Prostate gland (tissue), 2 donors: Measurements from ENCODE around the gene CCDC91. TPM values are rescaled to one million over a fixed set of nuclear protein-coding genes. Genes with fewer than 3 reads are reported as not detected.

ENCODE experiments used
- DNase-seq: peaks from one replicate; pipeline ENCODE4 v3.0.0-alpha.2; 2019; ENCODE audit warnings: low spot score
- H3K27ac ChIP-seq, 2 donors: fragments of 200-600 bp; sonication (generic); 2 replicates each; pipeline ENCODE4 v1.5.1; 2017 to 2019
- H3K27me3 ChIP-seq: fragments of 200-600 bp; sonication (generic); replicated peaks from 2 replicates; pipeline ENCODE4 v1.5.1; 2019; ENCODE audit not compliant: insufficient read depth
- H3K36me3 ChIP-seq, 2 donors: fragments of 200-600 bp; sonication (generic); 1 replicate in 1 of 2; 2 replicates in 1 of 2; pipeline versions ENCODE4 v1.5.1 to v1.8.1; 2017 to 2019
- H3K4me1 ChIP-seq: fragments of 200-600 bp; sonication (generic); replicated peaks from 2 replicates; pipeline ENCODE4 v1.5.1; 2019
- H3K4me3 ChIP-seq, 2 donors: fragments of 200-600 bp; sonication (generic); 2 replicates each; pipeline ENCODE4 v1.5.1; 2017 to 2019
- H3K9me3 ChIP-seq: fragments of 200-600 bp; sonication (generic); 2 replicates; pipeline ENCODE4 v1.5.1; 2017
- POLR2A ChIP-seq: fragments of 450-650 bp; IDR thresholded peaks from one replicate; pipeline ENCODE4 v1.6.1; 2016; ENCODE audit warnings: antibody characterized with exemption, mild to moderate bottlenecking
- POLR2AphosphoS5 ChIP-seq: sonication (generic); formaldehyde crosslinking; IDR thresholded peaks from one replicate; pipeline ENCODE4 v1.6.1; 2017; ENCODE audit warnings: antibody characterized with exemption
- WGBS: methylation state at CpG from one replicate; pipeline ENCODE4 v1.1.5; 2018; 5-methylcytosine and 5-hydroxymethylcytosine counted together
- intact Hi-C: fragments of 100-400 bp; cut with DNase I; formaldehyde crosslinking; loops from one replicate; pipeline ENCODE4 v1.14.2; 2022
- total RNA-seq, 2 donors: library from RNA; depleted of rRNA; stranded (reverse); fragments of >200 nt; gene quantifications; one replicate each; pipeline ENCODE4 v1.1.0, GENCODE V29; 2016
- TF ChIP-seq, protein P1 (sequence below), 4 experiments: fragments of 200-600 bp in 2 of 4; fragments of 450-650 bp in 2 of 4; sonication (generic) in 2 of 4; IDR thresholded peaks; 1 replicate in 3 of 4; 2 replicates in 1 of 4; pipeline ENCODE4 v1.5.1; 2016 to 2019; ENCODE audit warnings: antibody characterized with exemption in 4 of 4, mild to moderate bottlenecking in 2 of 4, moderate library complexity in 2 of 4

CCDC91 gene
- total RNA-seq, 2 donors from 2014 or later, result 25.3 to 42.4 TPM

DNA sequence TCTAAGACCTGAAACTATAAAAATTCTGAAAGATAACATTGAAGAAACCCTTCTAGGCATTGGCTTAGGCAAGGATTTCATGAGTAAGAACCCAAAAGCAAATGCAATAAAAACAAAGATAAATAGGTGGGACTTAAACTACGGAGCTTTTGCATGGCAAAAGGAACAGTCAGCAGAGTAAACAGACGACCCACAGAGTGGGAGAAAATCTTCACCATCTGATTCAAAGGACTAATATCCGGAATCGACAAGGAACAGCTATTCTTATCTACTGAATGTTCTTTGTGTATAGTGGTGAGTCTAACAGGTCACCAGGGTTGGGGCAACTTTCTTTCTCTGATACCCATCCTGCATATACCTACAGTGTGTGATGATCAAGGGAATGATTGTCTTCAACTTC is 198.6 kb downstream of the CCDC91 start:
- H3K9me3 ChIP-seq, result no peaks in the 10 kb centered on the region
- 57% methylated on average over 4 of the region's 4 CpGs for WGBS
- no peaks in the 10 kb centered on the region for H3K27me3 ChIP-seq
- no peak overlapping the region for H3K4me3 ChIP-seq
- intact Hi-C loops, result no loop called here
- no peaks in the 10 kb centered on the region for H3K36me3 ChIP-seq
- no peaks in the 10 kb centered on the region for H3K4me1 ChIP-seq
- TF ChIP-seq, protein P1, sequence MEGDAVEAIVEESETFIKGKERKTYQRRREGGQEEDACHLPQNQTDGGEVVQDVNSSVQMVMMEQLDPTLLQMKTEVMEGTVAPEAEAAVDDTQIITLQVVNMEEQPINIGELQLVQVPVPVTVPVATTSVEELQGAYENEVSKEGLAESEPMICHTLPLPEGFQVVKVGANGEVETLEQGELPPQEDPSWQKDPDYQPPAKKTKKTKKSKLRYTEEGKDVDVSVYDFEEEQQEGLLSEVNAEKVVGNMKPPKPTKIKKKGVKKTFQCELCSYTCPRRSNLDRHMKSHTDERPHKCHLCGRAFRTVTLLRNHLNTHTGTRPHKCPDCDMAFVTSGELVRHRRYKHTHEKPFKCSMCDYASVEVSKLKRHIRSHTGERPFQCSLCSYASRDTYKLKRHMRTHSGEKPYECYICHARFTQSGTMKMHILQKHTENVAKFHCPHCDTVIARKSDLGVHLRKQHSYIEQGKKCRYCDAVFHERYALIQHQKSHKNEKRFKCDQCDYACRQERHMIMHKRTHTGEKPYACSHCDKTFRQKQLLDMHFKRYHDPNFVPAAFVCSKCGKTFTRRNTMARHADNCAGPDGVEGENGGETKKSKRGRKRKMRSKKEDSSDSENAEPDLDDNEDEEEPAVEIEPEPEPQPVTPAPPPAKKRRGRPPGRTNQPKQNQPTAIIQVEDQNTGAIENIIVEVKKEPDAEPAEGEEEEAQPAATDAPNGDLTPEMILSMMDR (IDR thresholded peaks at IDR 0.05), result no peak
- TF ChIP-seq POLR2A, result no peak
- DNase-seq, result no peak
- no peak overlapping the region for H3K27ac ChIP-seq

DNA sequence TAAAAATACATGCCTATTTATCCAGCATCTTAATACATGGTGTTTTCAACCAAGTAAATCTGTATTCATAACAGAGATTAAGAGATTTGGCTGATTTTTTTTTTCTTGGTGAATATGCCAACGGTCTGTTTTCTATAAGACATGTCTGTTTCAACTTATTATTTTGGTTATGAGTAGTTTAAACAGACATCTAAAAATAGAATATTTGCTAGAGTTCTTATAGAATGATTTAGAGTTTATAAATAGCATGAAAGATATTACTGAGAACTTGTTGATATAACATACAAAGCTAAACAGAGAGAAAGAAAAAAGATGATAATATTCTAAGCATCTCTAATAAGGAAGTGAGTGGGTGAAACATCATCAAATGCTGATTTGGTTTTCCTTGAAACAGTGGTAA is 199.9 kb downstream of the CCDC91 start:
- TF ChIP-seq POLR2AphosphoS5 (no peak), POLR2A (no peak)
- TF ChIP-seq, protein P1 (IDR thresholded peaks at IDR 0.05), result no peak
- H3K27me3 ChIP-seq, result no peaks in the 10 kb centered on the region
- no peaks in the 10 kb centered on the region for H3K9me3 ChIP-seq
- no peak overlapping the region for H3K4me3 ChIP-seq
- no peak for DNase-seq
- no peaks in the 10 kb centered on the region for H3K4me1 ChIP-seq
- no peak overlapping the region for H3K27ac ChIP-seq
- no peaks in the 10 kb centered on the region for H3K36me3 ChIP-seq
- intact Hi-C loops, result no loop called here
- WGBS, result 71% methylated on average over 1 of the region's 1 CpG

DNA sequence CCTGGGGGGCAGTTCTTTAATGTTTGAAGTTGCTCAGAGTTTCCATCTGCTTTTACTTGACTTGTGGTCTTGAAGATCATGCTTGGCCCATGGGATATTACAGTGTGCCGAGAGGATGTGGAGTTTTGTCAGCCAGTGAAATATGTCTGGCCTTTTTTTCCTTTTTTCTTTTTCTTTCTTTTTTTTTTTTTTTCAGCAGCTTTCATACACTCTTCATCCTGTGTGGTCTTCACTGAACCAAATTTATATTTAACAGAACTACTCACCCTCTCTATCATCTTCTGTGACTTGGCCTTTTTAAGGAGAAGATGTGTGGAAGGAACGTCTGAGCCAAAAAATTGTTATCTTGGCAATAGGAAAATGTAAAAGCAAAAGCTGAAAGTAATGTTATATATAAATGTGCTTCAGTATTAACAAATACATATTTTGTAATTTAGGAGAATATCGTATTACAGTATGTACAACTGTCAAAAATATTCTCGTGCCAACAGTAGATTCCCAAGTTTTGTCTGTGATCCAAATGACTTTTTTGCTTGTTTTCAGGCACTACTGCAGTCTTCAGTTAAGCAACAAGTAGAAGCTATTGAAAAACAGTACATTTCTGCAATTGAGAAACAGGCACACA is 200.6 kb downstream of the CCDC91 start:
- intact Hi-C loops, result no loop called here
- 47% methylated on average over 4 of the region's 4 CpGs for WGBS

DNA sequence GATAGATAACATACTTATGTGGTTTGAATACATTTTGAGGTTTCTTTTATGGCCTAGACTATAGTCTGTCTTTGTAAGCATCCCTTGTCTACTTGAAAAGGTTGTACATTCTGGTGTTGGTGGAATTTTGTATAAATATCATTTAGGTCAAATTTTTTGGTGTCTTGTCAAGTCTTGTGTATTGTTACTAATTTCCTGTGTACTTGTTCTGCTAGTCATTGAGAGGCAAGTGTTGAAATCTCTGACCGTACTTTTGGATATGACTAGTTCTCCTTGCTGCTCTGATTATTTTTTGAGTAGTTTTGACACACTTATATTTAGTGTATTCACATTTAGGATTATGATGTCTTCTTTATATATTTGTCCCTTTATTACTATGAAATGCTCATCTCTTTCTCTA is 219.6 kb downstream of the CCDC91 start:
- 97% methylated on average over 1 of the region's 1 CpG for WGBS
- Histone ChIP-seq H3K4me3 (no peak overlapping the region), H3K27ac (no peak overlapping the region), H3K27me3 (no peaks in the 10 kb centered on the region), H3K4me1 (no peaks in the 10 kb centered on the region), H3K36me3 (no peaks in the 10 kb centered on the region), H3K9me3 (no peaks in the 10 kb centered on the region)
- TF ChIP-seq POLR2AphosphoS5, result no peak
- TF ChIP-seq POLR2A, result no peak
- TF ChIP-seq, protein P1 (IDR thresholded peaks at IDR 0.05), result no peak
- intact Hi-C loops, result no loop called here
- DNase-seq, result no peak

More for the DNA sequence above, 200.6 kb downstream of the CCDC91 start:
- Histone ChIP-seq H3K36me3 (no peaks in the 10 kb centered on the region), H3K27ac (no peak overlapping the region), H3K27me3 (no peaks in the 10 kb centered on the region), H3K4me3 (no peak overlapping the region), H3K9me3 (no peaks in the 10 kb centered on the region), H3K4me1 (no peaks in the 10 kb centered on the region)
- DNase-seq, result no peak
- TF ChIP-seq POLR2A, result no peak
- TF ChIP-seq POLR2AphosphoS5, result no peak
- TF ChIP-seq, protein P1 (IDR thresholded peaks at IDR 0.05), result no peak

DNA sequence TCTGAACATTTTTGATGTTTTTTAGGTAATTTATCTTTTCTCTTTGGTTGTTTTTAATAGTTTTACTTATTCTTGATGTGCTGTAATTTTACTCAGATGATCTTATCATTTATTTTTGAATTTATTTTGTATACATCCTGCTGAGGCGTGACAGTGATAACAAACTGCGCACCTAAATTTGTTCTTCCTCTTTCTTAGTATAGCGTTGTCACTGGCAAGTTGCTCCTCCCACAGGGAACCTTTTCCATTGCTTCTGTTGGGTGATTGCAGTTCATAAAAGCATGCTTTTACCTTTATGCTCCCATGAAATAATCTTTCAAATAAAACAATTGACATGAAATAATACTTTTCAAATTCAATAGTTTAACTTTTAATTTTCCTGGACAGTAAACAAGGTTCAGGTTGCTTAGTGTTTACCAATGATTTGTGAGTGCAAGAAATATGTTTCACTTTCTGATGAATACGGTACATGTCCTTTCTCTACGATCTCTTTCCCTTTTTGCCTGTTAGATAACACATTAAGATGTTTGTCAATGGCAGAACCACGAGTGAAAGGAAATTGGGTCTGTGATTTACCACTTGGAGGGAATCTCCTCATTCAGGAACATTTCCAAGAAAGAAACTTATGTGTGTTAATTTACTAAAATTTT is 223.3 kb downstream of the CCDC91 start:
- WGBS, result 84% methylated on average over 6 of the region's 6 CpGs
- Histone ChIP-seq H3K4me1 (no peaks in the 10 kb centered on the region), H3K36me3 (no peaks in the 10 kb centered on the region), H3K27ac (no peak overlapping the region), H3K4me3 (no peak overlapping the region), H3K27me3 (no peaks in the 10 kb centered on the region), H3K9me3 (no peaks in the 10 kb centered on the region)
- intact Hi-C loops, result no loop called here
- TF ChIP-seq POLR2AphosphoS5 (no peak), POLR2A (no peak)
- TF ChIP-seq, protein P1 (IDR thresholded peaks at IDR 0.05), result no peak
- no peak for DNase-seq
